Astrocyte of the spinal cord (primary cell): Measurements from ENCODE around the gene PANX2.
A peak's percentile ranks its signal among the peaks of the same experiment; 100 is the strongest.

Experiments used
- DNase-seq: peaks from one replicate; pipeline ENCODE4 v3.0.0; 2011; ENCODE audit warnings: low read depth, low spot score
- H3K4me3 ChIP-seq: 2 replicates; pipeline ENCODE4 v1.5.1; 2011; ENCODE audit warnings: low read depth, mild to moderate bottlenecking, low read length, moderate library complexity
- CTCF ChIP-seq: IDR thresholded peaks from 2 replicates; pipeline ENCODE4 v1.5.1; 2012; ENCODE audit warnings: low read depth, mild to moderate bottlenecking, low read length, inconsistent platforms
- in situ Hi-C: cut with HindIII; loops from 2 replicates; pipeline ENCODE4 v1.10.0; 2017; ENCODE audit warnings: low sequenced_read_pairs

Gene PANX2

GRCh38 chr22:50218153-50218995 is 47.8 kb downstream of the PANX2 start:
- H3K4me3 ChIP-seq: no peak overlapping the region
- DNase-seq: no peak
- TF ChIP-seq CTCF: no peak
- in situ Hi-C loops: no loop called here

- no peak overlapping the region for H3K4me3 ChIP-seq
- DNase-seq: peak; percentile 77
- TF ChIP-seq CTCF: no peak
- in situ Hi-C loops: no loop called here
Observed at GRCh38 chr22:50218996-50219727, 48.6 kb downstream of the PANX2 start.

GRCh38 chr22:50219800-50220602 is 49.5 kb downstream of the PANX2 start:
- no peak for DNase-seq
- H3K4me3 ChIP-seq: no peak overlapping the region
- TF ChIP-seq CTCF: no peak
- in situ Hi-C loops: no loop called here

- no peak for DNase-seq
- in situ Hi-C loops: no loop called here
- H3K4me3 ChIP-seq: no peak overlapping the region
- TF ChIP-seq CTCF: no peak
Observed at GRCh38 chr22:50220603-50221409, 50.3 kb downstream of the PANX2 start.

- H3K4me3 ChIP-seq: no peak overlapping the region
- in situ Hi-C loops: no loop called here
- TF ChIP-seq CTCF: peak; percentile 14
- no peak for DNase-seq
Observed at GRCh38 chr22:50221410-50222300, 51.1 kb downstream of the PANX2 start.
